Hair follicular keratinocyte (primary cell): ENCODE measurements around the gene XNDC1N. TPM values are rescaled to one million over a fixed set of nuclear protein-coding genes. Genes with fewer than 3 reads are reported as not detected.

Source experiments
- total RNA-seq: library from RNA; depleted of rRNA; stranded (reverse); fragments of >200 nt; gene quantifications from 2 replicates; pipeline ENCODE4 v1.2.3, GENCODE V29; 2015

Gene XNDC1N
- total RNA-seq = 7.0 and 10.1 TPM in 2 replicates

GRCh38 chr11:71927820-71928736 lies at the start of gene XNDC1N:
Gene XNDC1N, minus strand, starts transcription at chr11:71928594. Its CDS starts 5,241 bp downstream, at chr11:71923353.

GRCh38 chr11:71928737-71929443 lies 496 bp upstream of the XNDC1N start, which contains the start of gene RNF121:
Gene RNF121, plus strand, starts transcription at chr11:71929046. Its CDS starts 16 bp downstream, at chr11:71929062.

Other genes with a start within 250 kb of the XNDC1N start
- not detected in 2 replicates for gene DEFB108B, start 95.4 kb downstream of the XNDC1N start, total RNA-seq
- gene DEFB131B, start 50.1 kb downstream of the XNDC1N start, total RNA-seq = not detected in 2 replicates
- gene RNF121, start 452 bp upstream of the XNDC1N start, total RNA-seq = 14.4 and 23.4 TPM in 2 replicates
- 0.95 and 1.2 TPM in 2 replicates for gene IL18BP, start 70.3 kb upstream of the XNDC1N start, total RNA-seq
- 105 and 106 TPM in 2 replicates for gene NUMA1, start 151.9 kb upstream of the XNDC1N start, total RNA-seq
- 5.2 and 8.0 TPM in 2 replicates for gene LRRC51, start 152.3 kb upstream of the XNDC1N start, total RNA-seq
- gene LAMTOR1, start 174.7 kb upstream of the XNDC1N start, total RNA-seq = 164 and 204 TPM in 2 replicates
- not detected in 2 replicates for gene TOMT, start 177.3 kb upstream of the XNDC1N start, total RNA-seq
- 43.7 and 71.2 TPM in 2 replicates for gene ANAPC15, start 184.1 kb upstream of the XNDC1N start, total RNA-seq
- gene FOLR3, start 207.1 kb upstream of the XNDC1N start, total RNA-seq = 11.0 and 19.8 TPM in 2 replicates